Lower lobe of right lung (tissue), 2 donors: ENCODE data around the gene SURF1. TPM values are rescaled to one million over a fixed set of nuclear protein-coding genes. Genes with fewer than 3 reads are reported as not detected.

Experiments
- ATAC-seq, 2 donors: fragments of 200-7000 bp; cut with Tn5 transposase; one replicate each; pipeline ENCODE4 v1.9.1; 2020 to 2022; ENCODE audit warnings: mild to moderate bottlenecking in 2 of 2, moderate library complexity in 2 of 2
- DNase-seq: peaks from one replicate; pipeline ENCODE4 v3.0.0-alpha.2; 2020
- H3K27ac ChIP-seq: fragments of 200-600 bp; one replicate; pipeline ENCODE4 v1.8.0; 2022
- H3K27me3 ChIP-seq: fragments of 200-600 bp; one replicate; pipeline ENCODE4 v1.8.0; 2022; ENCODE audit warnings: low read depth
- H3K36me3 ChIP-seq: fragments of 200-600 bp; one replicate; pipeline ENCODE4 v1.8.0; 2022; ENCODE audit warnings: mild to moderate bottlenecking
- H3K4me1 ChIP-seq: fragments of 200-600 bp; one replicate; pipeline ENCODE4 v1.8.0; 2022
- H3K4me3 ChIP-seq: fragments of 200-600 bp; one replicate; pipeline ENCODE4 v1.8.0; 2022; ENCODE audit warnings: mild to moderate bottlenecking
- H3K9me3 ChIP-seq: fragments of 200-600 bp; one replicate; pipeline ENCODE4 v1.8.0; 2022
- intact Hi-C: fragments of 100-400 bp; cut with DNase I; formaldehyde crosslinking; loops from one replicate; pipeline ENCODE4 v1.11.0; 2022
- total RNA-seq: library from RNA; stranded (reverse); fragmentation: NEBNext Ultra II Directional; extraction: Animal tissue kit (Norgen Biotek cat#: 25700); gene quantifications from one replicate; pipeline ENCODE4 v1.2.1, GENCODE V29; 2021
- TF ChIP-seq, protein P1 (sequence below): fragments of 200-600 bp; IDR thresholded peaks from one replicate; pipeline ENCODE4 v1.8.0; 2022; ENCODE audit warnings: antibody characterized with exemption, mild to moderate bottlenecking
- donor health status: DM: no; HTN: yes; CAD: no; lungs with severe emphysema.

Gene SURF1
- total RNA-seq, 1 donor from 2014 or later: 49.4 TPM

DNA sequence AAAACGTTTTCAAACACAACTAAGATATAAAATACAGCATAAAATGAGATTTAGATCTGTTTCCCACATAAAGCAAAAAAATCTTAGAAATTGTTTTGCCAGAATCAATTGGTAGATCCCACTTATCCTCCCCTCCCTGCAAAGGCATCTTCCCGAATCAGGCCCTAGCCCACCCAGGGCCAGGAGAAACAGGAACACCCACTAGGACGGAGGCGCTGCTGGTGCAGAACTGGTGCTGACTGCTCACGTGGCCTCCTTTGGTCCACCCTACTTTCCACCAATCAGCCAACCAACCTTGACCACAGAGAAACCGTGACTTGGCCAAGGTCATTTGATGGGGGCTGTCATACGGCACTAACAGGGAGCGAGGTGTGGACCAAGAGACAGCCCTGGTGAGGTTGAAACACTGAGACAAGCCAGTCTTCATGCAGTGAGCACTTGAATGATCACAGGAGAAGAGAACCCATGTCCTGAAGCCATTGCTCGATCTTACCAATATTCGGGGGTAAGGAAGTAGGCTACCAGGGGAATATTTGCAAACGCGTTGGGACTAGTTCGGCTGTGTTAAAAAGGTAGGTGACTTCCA, 5.3 kb upstream of the SURF1 start:
- Histone ChIP-seq H3K4me3 (no peak overlapping the region), H3K27ac (no peak overlapping the region), H3K27me3 (no peaks in the 10 kb centered on the region), H3K36me3 (peaks cover 90% of the 10 kb centered on the region), H3K4me1 (peaks cover 20% of the 10 kb centered on the region), H3K9me3 (no peaks in the 10 kb centered on the region)
- intact Hi-C loops: no loop called here
- ATAC-seq: no peak
- DNase-seq: peak; percentile 24
- TF ChIP-seq, protein P1, sequence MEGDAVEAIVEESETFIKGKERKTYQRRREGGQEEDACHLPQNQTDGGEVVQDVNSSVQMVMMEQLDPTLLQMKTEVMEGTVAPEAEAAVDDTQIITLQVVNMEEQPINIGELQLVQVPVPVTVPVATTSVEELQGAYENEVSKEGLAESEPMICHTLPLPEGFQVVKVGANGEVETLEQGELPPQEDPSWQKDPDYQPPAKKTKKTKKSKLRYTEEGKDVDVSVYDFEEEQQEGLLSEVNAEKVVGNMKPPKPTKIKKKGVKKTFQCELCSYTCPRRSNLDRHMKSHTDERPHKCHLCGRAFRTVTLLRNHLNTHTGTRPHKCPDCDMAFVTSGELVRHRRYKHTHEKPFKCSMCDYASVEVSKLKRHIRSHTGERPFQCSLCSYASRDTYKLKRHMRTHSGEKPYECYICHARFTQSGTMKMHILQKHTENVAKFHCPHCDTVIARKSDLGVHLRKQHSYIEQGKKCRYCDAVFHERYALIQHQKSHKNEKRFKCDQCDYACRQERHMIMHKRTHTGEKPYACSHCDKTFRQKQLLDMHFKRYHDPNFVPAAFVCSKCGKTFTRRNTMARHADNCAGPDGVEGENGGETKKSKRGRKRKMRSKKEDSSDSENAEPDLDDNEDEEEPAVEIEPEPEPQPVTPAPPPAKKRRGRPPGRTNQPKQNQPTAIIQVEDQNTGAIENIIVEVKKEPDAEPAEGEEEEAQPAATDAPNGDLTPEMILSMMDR: no peak

DNA sequence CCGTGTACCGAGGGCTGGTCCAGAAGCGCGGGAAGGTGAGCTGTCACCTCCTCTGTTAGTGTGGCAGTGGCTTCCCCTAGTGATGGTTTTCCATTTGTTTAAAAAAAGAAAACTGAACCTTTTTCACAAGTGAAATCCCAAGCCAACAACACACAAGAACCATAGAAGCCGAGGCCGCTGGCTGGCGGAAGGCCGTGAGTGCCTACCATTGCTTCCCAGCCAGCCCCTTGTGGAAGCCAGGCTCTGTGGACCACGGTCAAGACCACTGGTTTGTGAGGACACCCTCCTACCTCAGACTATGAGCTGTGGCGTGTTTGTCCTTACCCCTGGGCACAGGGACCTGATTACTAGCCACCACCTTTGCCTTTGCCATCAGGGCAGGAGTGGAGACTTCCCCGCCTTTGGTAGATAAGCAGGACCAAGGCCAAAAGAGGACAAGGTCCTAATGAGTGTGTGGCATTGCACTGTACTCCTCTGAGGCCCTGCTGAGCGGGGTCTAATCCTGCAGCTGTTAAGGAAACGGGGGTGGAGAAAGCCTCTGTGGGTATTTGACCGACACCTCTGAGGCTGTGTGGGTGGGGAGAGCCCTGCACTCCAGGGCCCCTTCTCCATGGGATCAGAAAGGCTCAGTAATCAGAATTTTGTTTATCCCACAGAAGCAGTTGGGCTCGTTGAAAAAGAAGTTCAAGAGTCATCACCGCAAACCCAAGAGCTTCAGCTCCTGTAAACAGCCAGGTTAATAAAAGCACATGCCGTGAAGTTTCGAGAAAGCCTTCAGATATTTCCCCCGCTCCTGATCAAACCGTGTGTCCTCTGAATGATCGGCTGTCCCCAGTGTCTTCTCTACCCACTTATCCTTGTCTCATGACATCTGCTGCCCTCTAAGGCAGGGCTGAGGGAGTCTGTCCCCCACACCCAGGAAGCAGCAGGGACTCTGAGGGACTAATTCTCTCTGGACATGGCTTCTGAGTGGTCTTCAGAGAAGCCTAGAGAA, 4.4 kb upstream of the SURF1 start:
- Histone ChIP-seq H3K27ac (no peak overlapping the region), H3K9me3 (no peaks in the 10 kb centered on the region), H3K4me3 (no peak overlapping the region), H3K27me3 (no peaks in the 10 kb centered on the region), H3K4me1 (peaks cover 21% of the 10 kb centered on the region), H3K36me3 (peaks cover 81% of the 10 kb centered on the region)
- DNase-seq: peak; percentile 37
- TF ChIP-seq, protein P1: no peak
- no peak for ATAC-seq
- intact Hi-C loops: no loop called here

DNA sequence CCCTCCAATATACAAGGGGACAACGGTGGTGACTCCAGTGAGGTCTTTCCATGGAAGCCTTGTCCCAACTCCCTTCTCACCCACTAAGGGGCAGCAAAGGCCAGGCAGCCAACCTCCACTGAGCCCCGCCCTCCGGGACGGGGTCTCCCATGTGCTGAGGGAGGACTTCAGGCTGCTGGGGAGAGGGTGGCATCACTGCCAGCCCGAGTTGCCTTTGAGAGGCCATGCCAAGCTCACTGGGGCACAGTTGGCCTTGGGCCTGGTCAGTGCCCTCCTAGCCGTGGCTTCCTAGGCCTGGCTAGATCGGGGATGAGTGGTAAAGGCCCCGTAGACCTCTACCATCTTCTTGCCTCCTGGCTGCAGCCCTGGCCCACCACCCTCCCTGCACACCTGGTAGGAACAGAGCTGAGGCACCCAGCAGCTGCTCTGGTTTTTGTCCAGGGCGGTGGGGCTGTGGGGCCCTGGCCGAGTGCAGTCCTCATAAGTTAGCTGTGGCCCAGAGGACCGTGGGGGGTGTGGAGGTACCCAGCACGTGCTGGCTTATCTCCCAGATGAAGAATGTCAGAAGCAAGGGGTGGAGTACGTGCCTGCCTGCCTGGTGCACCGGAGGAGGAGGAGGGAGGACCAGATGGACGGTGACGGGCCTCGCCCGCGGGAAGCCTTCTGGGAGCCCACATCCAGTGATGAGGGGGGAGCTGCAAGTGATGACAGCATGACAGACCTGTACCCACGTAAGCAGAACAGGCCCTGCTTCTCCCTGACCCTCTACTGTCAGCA, 3.3 kb upstream of the SURF1 start:
- TF ChIP-seq, protein P1: no peak
- ATAC-seq (no peak), DNase-seq (peak; percentile 44)
- no peak overlapping the region for H3K4me3 ChIP-seq
- intact Hi-C loops: no loop called here
- peaks cover 28% of the 10 kb centered on the region for H3K4me1 ChIP-seq
- H3K27me3 ChIP-seq: no peaks in the 10 kb centered on the region
- H3K36me3 ChIP-seq: peaks cover 70% of the 10 kb centered on the region
- no peaks in the 10 kb centered on the region for H3K9me3 ChIP-seq
- H3K27ac ChIP-seq: no peak overlapping the region

DNA sequence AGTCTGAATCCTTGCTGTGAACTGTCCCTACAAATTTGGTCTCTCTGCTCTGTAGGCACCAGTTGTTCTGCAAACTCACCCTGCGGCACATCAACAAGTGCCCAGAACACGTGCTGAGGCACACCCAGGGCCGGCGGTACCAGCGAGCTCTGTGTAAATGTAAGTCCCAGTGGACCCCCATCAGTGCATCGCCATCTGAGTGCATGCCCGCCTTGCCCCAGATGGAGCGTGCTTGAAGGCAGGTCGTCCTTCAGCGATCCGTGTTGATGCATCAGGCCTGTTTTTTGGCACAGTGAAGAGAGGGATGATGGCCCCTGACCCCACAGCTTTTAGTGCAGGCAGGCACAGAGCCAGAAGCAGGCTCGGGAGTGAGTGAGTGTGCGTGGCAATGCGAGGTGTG, 1.4 kb upstream of the SURF1 start:
- TF ChIP-seq, protein P1: no peak
- ATAC-seq (no peak), DNase-seq (no peak)
- intact Hi-C loops: no loop called here
- H3K27ac ChIP-seq: no peak overlapping the region
- peak overlapping the region; percentile 91 for H3K4me3 ChIP-seq
- no peaks in the 10 kb centered on the region for H3K9me3 ChIP-seq
- H3K4me1 ChIP-seq: peaks cover 29% of the 10 kb centered on the region
- H3K27me3 ChIP-seq: no peaks in the 10 kb centered on the region
- peaks cover 68% of the 10 kb centered on the region for H3K36me3 ChIP-seq

DNA sequence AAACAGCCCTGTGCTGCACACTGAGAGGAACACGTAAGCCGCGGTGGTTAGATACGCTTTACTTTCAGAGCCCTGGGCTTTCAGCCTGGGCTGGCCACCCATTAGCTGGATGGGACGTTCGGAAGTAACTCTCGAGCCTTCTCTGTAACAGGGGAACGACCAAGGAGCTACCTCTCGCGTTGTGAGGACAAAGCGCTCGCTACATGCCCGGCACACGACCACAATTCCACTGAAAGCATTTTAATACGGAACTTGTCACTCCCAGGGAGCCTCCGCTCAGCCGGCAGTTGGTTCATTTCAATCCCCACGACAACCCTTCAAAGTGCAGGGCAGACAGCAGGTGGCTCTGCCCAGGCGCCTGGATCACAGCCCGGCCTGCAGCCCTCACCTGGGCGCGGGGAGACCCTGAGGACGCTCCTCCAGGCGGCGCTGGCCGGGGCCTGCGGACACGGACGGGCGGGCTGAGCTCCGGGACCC, 368 bp downstream of the SURF1 start:
- TF ChIP-seq, protein P1: peak; percentile 8
- Histone ChIP-seq H3K27me3 (no peaks in the 10 kb centered on the region), H3K4me3 (peak overlapping the region; percentile 91), H3K36me3 (peaks cover 68% of the 10 kb centered on the region), H3K9me3 (no peaks in the 10 kb centered on the region), H3K27ac (peak overlapping the region; percentile 88), H3K4me1 (peaks cover 29% of the 10 kb centered on the region)
- DNase-seq (no peak), ATAC-seq (peak; percentile 3 to 42)
- intact Hi-C loops: no loop called here
